Measurements from ENCODE around the gene SLC6A15. TPM values are rescaled to one million over a fixed set of nuclear protein-coding genes. Genes with fewer than 3 reads are reported as not detected.

Gene SLC6A15
- total and polyA plus RNA-seq, 2 of the 8 experiments (the other 6 are each of a cell fraction or from before 2014, with no cell fraction given): 3.1 to 42.0 TPM

DNA sequence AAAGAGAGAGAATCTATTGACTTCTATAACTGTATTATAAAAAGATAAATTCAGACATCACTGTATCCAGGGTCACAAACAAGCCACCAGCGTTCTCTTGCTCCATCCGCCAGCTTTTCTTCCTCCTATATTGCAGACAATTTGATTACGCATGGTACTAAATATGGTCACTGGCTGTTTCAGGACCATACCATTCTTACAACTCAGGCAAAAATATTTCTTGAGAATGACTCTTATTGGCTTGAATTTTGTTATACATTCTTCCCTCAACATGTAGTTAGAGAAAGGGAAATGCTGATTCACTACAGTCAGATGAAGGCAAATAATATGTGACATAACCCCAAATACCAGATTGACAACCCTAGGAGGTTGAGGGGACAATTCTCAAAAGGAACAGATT, 101.3 kb downstream of the SLC6A15 start:
- TF ChIP-seq, protein P1, sequence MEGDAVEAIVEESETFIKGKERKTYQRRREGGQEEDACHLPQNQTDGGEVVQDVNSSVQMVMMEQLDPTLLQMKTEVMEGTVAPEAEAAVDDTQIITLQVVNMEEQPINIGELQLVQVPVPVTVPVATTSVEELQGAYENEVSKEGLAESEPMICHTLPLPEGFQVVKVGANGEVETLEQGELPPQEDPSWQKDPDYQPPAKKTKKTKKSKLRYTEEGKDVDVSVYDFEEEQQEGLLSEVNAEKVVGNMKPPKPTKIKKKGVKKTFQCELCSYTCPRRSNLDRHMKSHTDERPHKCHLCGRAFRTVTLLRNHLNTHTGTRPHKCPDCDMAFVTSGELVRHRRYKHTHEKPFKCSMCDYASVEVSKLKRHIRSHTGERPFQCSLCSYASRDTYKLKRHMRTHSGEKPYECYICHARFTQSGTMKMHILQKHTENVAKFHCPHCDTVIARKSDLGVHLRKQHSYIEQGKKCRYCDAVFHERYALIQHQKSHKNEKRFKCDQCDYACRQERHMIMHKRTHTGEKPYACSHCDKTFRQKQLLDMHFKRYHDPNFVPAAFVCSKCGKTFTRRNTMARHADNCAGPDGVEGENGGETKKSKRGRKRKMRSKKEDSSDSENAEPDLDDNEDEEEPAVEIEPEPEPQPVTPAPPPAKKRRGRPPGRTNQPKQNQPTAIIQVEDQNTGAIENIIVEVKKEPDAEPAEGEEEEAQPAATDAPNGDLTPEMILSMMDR (IDR thresholded peaks at IDR 0.05; ENCODE audit: control extremely low read depth in 1 of 3, insufficient read depth in 1 of 3, low read depth in 1 of 3, low read length in 3 of 3): no peak
- Histone ChIP-seq H3K4me2 (ENCODE audit: insufficient read depth in 1 of 2, low read depth in 2 of 2, low read length in 2 of 2) (no peak overlapping the region), H4K8ac (ENCODE audit: extremely low read depth, insufficient read depth, low read length) (no peak overlapping the region), H2BK120ac (replicated peaks; ENCODE audit: low read depth, low read length) (no peak overlapping the region), H2BK12ac (ENCODE audit: low read depth, low read length) (no peak overlapping the region), H3K56ac (replicated peaks; ENCODE audit: insufficient read length, low read depth, low read length) (no peak overlapping the region), H3K4ac (replicated peaks; ENCODE audit: insufficient read length, low read depth, low read length) (no peak overlapping the region), H3K23ac (ENCODE audit: insufficient read length) (no peak overlapping the region), H4K5ac (ENCODE audit: insufficient read length, low read depth, low read length) (no peak overlapping the region), H3K4me1 (replicated peaks in 1 of 4; ENCODE audit: control insufficient read depth in 3 of 4, insufficient read depth in 4 of 4, low read length in 3 of 4) (no peaks in the 10 kb centered on the region), H4K20me1 (replicated peaks in 1 of 2; ENCODE audit: control insufficient read depth in 1 of 2, insufficient read depth in 2 of 2, low read length in 2 of 2) (no peaks in the 10 kb centered on the region), H3K18ac (ENCODE audit: extremely low read depth, low read length) (no peak overlapping the region), H2BK5ac (ENCODE audit: low read depth, low read length) (no peak overlapping the region), H3K9me3 (ENCODE audit: insufficient read depth in 2 of 2, low read depth in 1 of 2, low read length in 1 of 2) (no peaks in the 10 kb centered on the region), H2AK5ac (ENCODE audit: low read depth, low read length) (no peak overlapping the region), H2AFZ (ENCODE audit: low read length) (no peak overlapping the region), H3K14ac (ENCODE audit: insufficient read length) (no peak overlapping the region), H3K36me3 (ENCODE audit: control insufficient read depth in 2 of 4, insufficient read depth in 4 of 4, low read length in 3 of 4) (no peaks in the 10 kb centered on the region), H3K4me3 (ENCODE audit: extremely low read depth in 1 of 4, insufficient read depth in 2 of 4, low read depth in 3 of 4, low read length in 4 of 4) (no peak overlapping the region), H3K79me2 (ENCODE audit: control insufficient read depth in 1 of 2, insufficient read depth in 2 of 2, low read length in 2 of 2) (no peaks in the 10 kb centered on the region), H3K23me2 (ENCODE audit: low read depth, low read length) (no peaks in the 10 kb centered on the region), H2BK20ac (ENCODE audit: low read length) (no peak overlapping the region), H3K9ac (replicated peaks in 1 of 4; ENCODE audit: extremely low read depth in 1 of 4, low read depth in 3 of 4, low read length in 3 of 4) (no peak overlapping the region), H3K27me3 (replicated peaks in 1 of 4; ENCODE audit: control insufficient read depth in 3 of 4, extremely low read depth in 1 of 4, insufficient read depth in 3 of 4, low read length in 3 of 4) (peaks cover 12 to 21% (median 16%) of the 10 kb centered on the region in 4 experiments), H3K79me1 (ENCODE audit: low read depth, low read length) (no peaks in the 10 kb centered on the region), H4K91ac (replicated peaks; ENCODE audit: insufficient read length, low read length) (no peak overlapping the region), H3K27ac (ENCODE audit: low read depth, low read length) (no peak overlapping the region), H2BK15ac (ENCODE audit: low read length) (no peak overlapping the region)
- DNase-seq (ENCODE audit: low read depth in 1 of 2, low spot score in 2 of 2): no peak
- 53% methylated on average over 3 of the region's 3 CpGs; no CpG with 5 or more reads in 1 of the 2 experiments for WGBS, 2 experiments (ENCODE audit: extremely low coverage in 1 of 2, insufficient coverage in 1 of 2, insufficient read length in 1 of 2, insufficient replicate concordance in 2 of 2, low coverage in 1 of 2, low lambda C conversion rate in 2 of 2, missing lambda C conversion rate in 1 of 2)
- FAIRE-seq: no peak
- CTCF ChIA-PET (ENCODE audit: partially characterized antibody): interaction anchor here (0.9 kb wide), 1 partner anchor 25 kb away, joined by 3 read pairs; no protein-coding TSS in a partner anchor
- POLR2A ChIA-PET (ENCODE audit: partially characterized antibody): no interaction called here
